IMR-90 (cell line): ENCODE measurements around the gene CAVIN2. TPM values are rescaled to one million over a fixed set of nuclear protein-coding genes. Genes with fewer than 3 reads are reported as not detected.

Experiments used
- ATAC-seq: fragments of 200-7000 bp; cut with Tn5 transposase; 2 replicates; pipeline ENCODE4 v1.9.1; 2020; ENCODE audit warnings: low read depth, mild to moderate bottlenecking, moderate library complexity
- BruUV-seq: library from RNA; stranded (reverse); fragments of 400-500 nt; replicated peaks from 2 replicates; lab custom pipeline; 2021; lab: Mats Ljungman, UMichigan
- CTCF ChIA-PET: fragments of 300-600 bp; formaldehyde crosslinking; extraction: SDS; loops from one replicate; lab custom pipeline; 2021; ENCODE audit warnings: antibody characterized with exemption; lab: Yijun Ruan, JAX
- POLR2A ChIA-PET: fragments of 300-600 bp; sonication (Branson Sonifier 250); formaldehyde crosslinking; loops from one replicate; lab custom pipeline; 2022; ENCODE audit warnings: antibody characterized with exemption; ENCODE audit not compliant: unreplicated experiment; lab: Charles Lee
- DNase-seq: peaks from one replicate; pipeline ENCODE4 v3.0.0; 2013
- H2AFZ ChIP-seq: replicated peaks from 2 replicates; pipeline ENCODE3; 2013; ENCODE audit warnings: low read length, mild to moderate bottlenecking; ENCODE audit not compliant: poor library complexity
- H2AK5ac ChIP-seq: 2 replicates; pipeline ENCODE4 v1.6.1; 2013; ENCODE audit warnings: low read depth, low read length, inconsistent platforms
- H2AK9ac ChIP-seq: replicated peaks from 2 replicates; pipeline ENCODE3; 2013; ENCODE audit warnings: mild to moderate bottlenecking, low read depth, low read length, moderate library complexity; ENCODE audit not compliant: poor library complexity
- H2BK120ac ChIP-seq: 2 replicates; pipeline ENCODE4 v1.6.1; 2013; ENCODE audit warnings: low read depth, low read length, inconsistent platforms
- H2BK15ac ChIP-seq: 3 replicates; pipeline ENCODE4 v1.6.1; 2013; ENCODE audit warnings: low read depth, low read length, inconsistent platforms
- H2BK20ac ChIP-seq: 2 replicates; pipeline ENCODE4 v1.6.1; 2013; ENCODE audit warnings: low read depth, mild to moderate bottlenecking, inconsistent platforms, low read length, moderate library complexity
- H2BK5ac ChIP-seq: 2 replicates; pipeline ENCODE4 v1.6.1; 2013; ENCODE audit warnings: mild to moderate bottlenecking, low read depth, low read length, inconsistent platforms; ENCODE audit not compliant: poor library complexity, severe bottlenecking
- H3K14ac ChIP-seq: replicated peaks from 2 replicates; pipeline ENCODE4 v1.6.1; 2013; ENCODE audit warnings: low read depth, low read length, inconsistent platforms
- H3K18ac ChIP-seq: 2 replicates; pipeline ENCODE4 v1.6.1; 2013; ENCODE audit warnings: low read depth, low read length, control low read depth
- H3K23ac ChIP-seq: 2 replicates; pipeline ENCODE4 v1.6.1; 2013; ENCODE audit warnings: low read depth, low read length, inconsistent platforms
- H3K27ac ChIP-seq: 2 replicates; pipeline ENCODE4 v1.5.1; 2013; ENCODE audit warnings: mild to moderate bottlenecking, control low read depth, low read length; ENCODE audit not compliant: insufficient read depth
- H3K27me3 ChIP-seq: 2 replicates; pipeline ENCODE4 v1.6.1; 2013; ENCODE audit warnings: low read length; ENCODE audit not compliant: control insufficient read depth, insufficient read depth
- H3K36me3 ChIP-seq: 2 replicates; pipeline ENCODE4 v1.6.1; 2013; ENCODE audit warnings: low read length, mixed read lengths; ENCODE audit not compliant: control insufficient read depth, insufficient read depth
- H3K4ac ChIP-seq: 2 replicates; pipeline ENCODE4 v1.6.1; 2013; ENCODE audit warnings: low read depth, low read length, inconsistent platforms
- H3K4me1 ChIP-seq: 2 replicates; pipeline ENCODE4 v1.6.1; 2013; ENCODE audit warnings: low read length, mixed read lengths; ENCODE audit not compliant: control insufficient read depth, insufficient read depth
- H3K4me2 ChIP-seq: 2 replicates; pipeline ENCODE4 v1.6.1; 2013; ENCODE audit warnings: low read depth, mild to moderate bottlenecking, control low read depth, low read length, moderate library complexity
- H3K4me3 ChIP-seq: 2 replicates; pipeline ENCODE4 v1.5.1; 2013; ENCODE audit warnings: low read depth, mild to moderate bottlenecking, control low read depth, low read length, moderate library complexity; ENCODE audit not compliant: insufficient read depth
- H3K56ac ChIP-seq: 2 replicates; pipeline ENCODE4 v1.6.1; 2013; ENCODE audit warnings: low read length, inconsistent platforms; ENCODE audit not compliant: insufficient read depth; ENCODE audit errors: extremely low read depth
- H3K79me1 ChIP-seq, 2 experiments: 2 replicates each; pipeline ENCODE4 v1.6.1; 2013; ENCODE audit warnings: low read length in 2 of 2, inconsistent platforms in 1 of 2, low read depth in 1 of 2
- H3K9ac ChIP-seq: 2 replicates; pipeline ENCODE4 v1.6.1; 2013; ENCODE audit warnings: low read depth, low read length, control low read depth
- H3K9me1 ChIP-seq: 2 replicates; pipeline ENCODE4 v1.6.1; 2013; ENCODE audit warnings: low read length, inconsistent platforms; ENCODE audit not compliant: insufficient read depth
- H3K9me3 ChIP-seq: 2 replicates; pipeline ENCODE4 v1.6.1; 2013; ENCODE audit warnings: low read length; ENCODE audit not compliant: control insufficient read depth, insufficient read depth
- H4K20me1 ChIP-seq: 2 replicates; pipeline ENCODE4 v1.6.1; 2013; ENCODE audit warnings: low read length, inconsistent platforms; ENCODE audit not compliant: insufficient read depth
- H4K5ac ChIP-seq: 2 replicates; pipeline ENCODE4 v1.6.1; 2013; ENCODE audit warnings: mild to moderate bottlenecking, low read depth, low read length, control low read depth
- H4K8ac ChIP-seq, 2 experiments: 2 replicates each; pipeline ENCODE4 v1.6.1; 2013; ENCODE audit warnings: low read depth in 2 of 2, low read length in 2 of 2, control low read depth in 1 of 2, inconsistent platforms in 1 of 2
- H4K91ac ChIP-seq: 2 replicates; pipeline ENCODE4 v1.6.1; 2013; ENCODE audit warnings: low read depth, low read length, inconsistent platforms; ENCODE audit not compliant: insufficient read depth
- RCOR1 ChIP-seq: IDR thresholded peaks from 2 replicates; pipeline ENCODE4 v1.6.1; 2012; ENCODE audit warnings: mild to moderate bottlenecking, low read length, improper control_type of control experiment; ENCODE audit not compliant: insufficient replicate concordance
- RFX5 ChIP-seq: IDR thresholded peaks from 2 replicates; pipeline ENCODE4 v1.8.0; 2012; ENCODE audit warnings: low read depth, mild to moderate bottlenecking, low read length, moderate library complexity
- whole genome bisulfite sequencing, 2 experiments: methylation state at CpG; one replicate each; pipeline versions ENCODE4 v1.1.5 to v1.1.7; 2013; ENCODE audit warnings: missing lambda C conversion rate in 2 of 2; ENCODE audit not compliant: insufficient read length in 1 of 2; ENCODE audit errors: extremely low coverage in 2 of 2; 5-methylcytosine and 5-hydroxymethylcytosine counted together
- dilution Hi-C: fragments of 300-500 bp; cut with HindIII; formaldehyde crosslinking; loops from one replicate; pipeline ENCODE4 v1.14.3; 2018; ENCODE audit warnings: low sequenced_read_pairs; ENCODE audit not compliant: unreplicated experiment
- in situ Hi-C: fragments of 300-500 bp; cut with MboI; formaldehyde crosslinking; loops from 3 replicates; pipeline ENCODE4 v1.14.3; 2019; ENCODE audit warnings: low sequenced_read_pairs, inconsistent platforms, mixed read lengths
- intact Hi-C: fragments of 100-400 bp; cut with micrococcal nuclease; formaldehyde crosslinking; loops from 2 replicates; pipeline ENCODE4 v1.10.0; 2022
- polyA plus RNA-seq, 3 experiments: library from polyadenylated mRNA; depleted of rRNA; stranded (reverse); fragments of >200 nt; gene quantifications; 2 replicates each; pipeline ENCODE4 v1.2.3, GENCODE V29; 2012; ENCODE audit warnings: low replicate concordance in 1 of 3
- total RNA-seq: library from RNA; depleted of rRNA; stranded (reverse); fragments of >200 nt; gene quantifications from 2 replicates; pipeline ENCODE4 v1.2.3, GENCODE V29; 2012

Gene CAVIN2
- total and polyA plus RNA-seq, 2 of the 4 experiments (the other 2 are of a cell fraction), result 7.7 to 11.5 TPM

DNA sequence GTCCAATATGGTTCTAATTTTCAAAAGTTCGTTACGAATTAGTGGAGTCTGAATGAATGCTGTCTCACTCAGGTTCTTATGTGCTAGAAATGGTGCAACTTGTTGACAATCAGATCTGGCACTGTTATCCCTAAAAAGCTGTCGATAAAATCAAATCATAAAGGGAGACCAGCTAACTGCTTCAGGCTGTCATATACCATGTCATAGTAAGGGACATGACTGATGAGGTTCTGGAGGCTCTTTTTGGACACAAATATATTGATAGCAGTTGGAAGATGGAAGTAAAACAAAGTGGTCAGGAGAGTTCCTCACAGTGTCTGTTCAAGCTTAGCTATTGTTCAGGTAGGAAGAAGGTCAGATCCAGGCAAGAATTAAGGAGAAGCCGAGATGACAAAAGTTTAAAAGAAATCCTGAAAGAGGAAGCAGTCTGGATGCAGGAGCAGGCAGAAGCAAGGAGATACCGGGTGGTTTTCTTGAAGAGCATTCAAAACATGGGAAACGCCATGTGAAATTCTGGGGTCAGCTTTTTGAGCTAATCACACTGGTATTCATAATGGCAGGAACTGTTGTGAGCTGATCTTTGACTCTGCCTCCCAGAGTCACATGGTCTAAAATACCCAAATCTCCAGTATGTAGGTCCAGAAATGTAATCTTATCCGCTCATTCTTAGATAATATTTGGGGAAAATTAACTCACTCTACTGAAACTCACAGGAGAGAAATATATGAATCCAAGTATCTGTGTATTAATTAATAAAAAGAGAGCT lies 9.4 kb upstream of the CAVIN2 start:
- intact Hi-C loops (no loop called here), dilution Hi-C loops (no loop called here), in situ Hi-C loops (no loop called here)
- Histone ChIP-seq H4K20me1 (no peaks in the 10 kb centered on the region), H3K18ac (no peak overlapping the region), H2BK20ac (peak overlapping the region; percentile 27; the same call in 1 of the 2 replicates), H3K4ac (peak overlapping the region; percentile 11), H3K4me1 (peaks cover 2% of the 10 kb centered on the region; the same call in 1 of the 2 replicates), H2BK15ac (peak overlapping the region; percentile 57; the same call in 1 of the 3 replicates), H3K9me3 (no peaks in the 10 kb centered on the region; the same call in 1 of the 2 replicates), H3K36me3 (no peaks in the 10 kb centered on the region), H3K79me1 (no peaks in the 10 kb centered on the region), H3K9ac (no peak overlapping the region), H3K4me3 (no peak overlapping the region), H3K14ac (no peak overlapping the region), H3K27ac (no peak overlapping the region), H4K5ac (no peak overlapping the region), H2AFZ (no peak overlapping the region), H3K27me3 (no peaks in the 10 kb centered on the region), H3K4me2 (no peak overlapping the region), H2AK9ac (no peak overlapping the region), H4K91ac (no peak overlapping the region), H2BK120ac (no peak overlapping the region; the same call in 1 of the 2 replicates), H4K8ac (no peak overlapping the region), H3K56ac (no peak overlapping the region), H2AK5ac (no peak overlapping the region), H2BK5ac (no peak overlapping the region), H3K9me1 (no peaks in the 10 kb centered on the region), H3K23ac (no peak overlapping the region)
- 100% methylated on average over 1 of the region's 7 CpGs; no CpG with 5 or more reads in 1 of the 2 experiments for WGBS, 2 experiments
- BruUV-seq, result no TSS peak
- no peak for TF ChIP-seq RCOR1
- TF ChIP-seq RFX5, result no peak
- DNase-seq, result no peak
- ChIA-PET POLR2A (interaction anchor here (1.0 kb wide), 1 partner anchor 9 kb away, joined by 3 read pairs; the partner anchor contains the start of gene CAVIN2), CTCF (no interaction called here)
- ATAC-seq, result no peak
